ENCODE measurements around the gene MBD3.

GRCh38 chr19:1580957-1581356 is 11.7 kb downstream of the MBD3 start:
- TF ChIP-seq, protein P1, sequence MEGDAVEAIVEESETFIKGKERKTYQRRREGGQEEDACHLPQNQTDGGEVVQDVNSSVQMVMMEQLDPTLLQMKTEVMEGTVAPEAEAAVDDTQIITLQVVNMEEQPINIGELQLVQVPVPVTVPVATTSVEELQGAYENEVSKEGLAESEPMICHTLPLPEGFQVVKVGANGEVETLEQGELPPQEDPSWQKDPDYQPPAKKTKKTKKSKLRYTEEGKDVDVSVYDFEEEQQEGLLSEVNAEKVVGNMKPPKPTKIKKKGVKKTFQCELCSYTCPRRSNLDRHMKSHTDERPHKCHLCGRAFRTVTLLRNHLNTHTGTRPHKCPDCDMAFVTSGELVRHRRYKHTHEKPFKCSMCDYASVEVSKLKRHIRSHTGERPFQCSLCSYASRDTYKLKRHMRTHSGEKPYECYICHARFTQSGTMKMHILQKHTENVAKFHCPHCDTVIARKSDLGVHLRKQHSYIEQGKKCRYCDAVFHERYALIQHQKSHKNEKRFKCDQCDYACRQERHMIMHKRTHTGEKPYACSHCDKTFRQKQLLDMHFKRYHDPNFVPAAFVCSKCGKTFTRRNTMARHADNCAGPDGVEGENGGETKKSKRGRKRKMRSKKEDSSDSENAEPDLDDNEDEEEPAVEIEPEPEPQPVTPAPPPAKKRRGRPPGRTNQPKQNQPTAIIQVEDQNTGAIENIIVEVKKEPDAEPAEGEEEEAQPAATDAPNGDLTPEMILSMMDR (IDR thresholded peaks at IDR 0.05) = no peak
- no peak for TF ChIP-seq POLR2A (IDR thresholded peaks at IDR 0.05)

All from uterus (tissue), 2 donors.